GM21619 (cell line): ENCODE results near the gene ZNF625.

ENCODE experiments used
- ATAC-seq: cut with Tn5 transposase; IDR thresholded peaks from one replicate; pipeline ENCODE4 v1.9.1; 2021; ENCODE audit not compliant: unreplicated experiment

The ZNF625 gene

GRCh38 chr19:12156223-12157058 lies at the start of gene ZNF625:
ZNF625 (minus strand) TSS chr19:12156734; CDS start chr19:12156558, 176 bp downstream.
- peak; percentile 78 for ATAC-seq

- no peak for ATAC-seq
Observed at GRCh38 chr19:12205296-12205695, 48.8 kb upstream of the ZNF625 start.

DNA sequence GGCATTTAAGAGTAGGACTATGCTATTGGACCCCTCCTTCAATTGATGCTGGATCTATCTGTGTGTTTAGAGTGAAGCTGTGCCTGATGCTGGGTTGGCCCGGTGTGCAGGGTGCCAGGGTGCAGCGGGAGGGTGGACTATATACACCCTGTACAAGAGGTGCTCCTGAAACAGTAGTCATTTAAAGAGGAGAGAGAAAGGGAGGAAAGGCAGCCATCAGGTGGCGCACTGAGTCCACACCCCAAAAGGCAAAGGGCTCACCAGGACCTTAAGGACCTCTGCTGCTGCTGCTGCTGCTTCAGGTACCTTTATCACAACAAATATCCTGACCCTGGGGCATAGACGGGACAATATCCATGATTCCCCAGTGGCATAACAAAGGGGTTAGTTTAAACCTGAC lies 45.7 kb upstream of the ZNF625 start:
- no peak for ATAC-seq

GRCh38 chr19:12199757-12200419 lies 43.4 kb upstream of the ZNF625 start:
- no peak for ATAC-seq

DNA sequence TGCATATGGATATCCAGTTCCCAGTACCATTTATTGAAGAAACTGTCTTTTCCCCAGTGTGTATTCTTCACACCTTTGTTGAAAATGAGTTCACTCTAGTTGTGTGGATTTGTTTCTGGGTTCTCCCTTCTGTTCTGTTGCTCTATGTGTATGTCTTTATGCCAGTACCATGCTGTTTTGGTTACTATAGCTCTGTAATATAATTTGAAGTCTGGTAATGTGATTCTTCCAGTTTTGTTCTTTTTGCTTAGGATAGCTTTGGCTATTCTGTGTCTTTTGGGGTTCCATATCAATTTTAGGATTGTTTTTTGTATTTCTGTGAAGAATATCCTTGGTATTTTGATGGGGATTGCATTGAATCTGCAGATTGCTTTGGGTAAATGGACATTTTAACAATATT lies 41.6 kb upstream of the ZNF625 start:
- ATAC-seq = no peak

DNA sequence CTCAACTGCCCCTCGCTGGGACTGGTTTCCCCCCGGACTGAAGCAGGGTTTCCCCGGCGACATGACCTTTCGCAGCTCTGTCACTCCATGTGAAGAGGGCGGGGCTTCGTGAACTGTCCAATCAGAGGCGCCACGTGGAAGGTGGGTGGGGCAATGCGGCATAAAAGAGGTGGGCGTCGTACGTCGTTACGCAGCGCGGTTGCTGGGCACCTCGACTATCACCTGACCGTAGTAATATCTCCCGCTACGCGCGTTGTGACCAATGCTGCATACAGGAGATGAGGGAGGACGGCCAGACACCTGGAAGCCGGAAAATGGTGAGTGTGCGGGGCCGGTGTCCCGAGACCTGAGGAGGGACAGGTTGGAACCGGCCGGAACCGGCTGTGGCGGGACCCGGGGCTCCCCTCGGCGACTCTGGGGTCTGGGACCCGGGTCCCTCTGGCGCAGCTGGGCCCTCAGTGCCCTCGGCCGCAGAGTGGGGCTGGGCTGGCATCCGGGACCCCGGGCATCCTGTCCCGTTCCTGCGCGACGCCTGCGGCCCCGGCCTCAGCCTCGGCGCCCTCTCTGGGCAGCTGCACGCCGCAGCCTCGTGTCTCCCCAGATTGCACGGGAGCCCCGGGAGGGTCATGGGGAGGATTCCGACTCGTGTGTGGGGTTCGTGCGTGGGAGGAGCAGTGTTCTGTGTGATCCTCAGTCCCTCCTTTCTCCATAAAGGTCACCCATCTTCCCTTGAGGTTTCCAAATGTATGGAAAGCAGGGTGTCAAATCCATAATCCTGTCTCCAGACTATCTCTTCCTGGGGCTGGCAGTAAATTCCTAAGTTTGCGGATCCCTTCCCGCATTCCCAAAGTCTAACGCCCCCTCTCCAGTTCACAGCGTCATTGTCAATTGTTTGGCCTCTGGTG lies 38.5 kb upstream of the ZNF625 start:
- ATAC-seq = no peak

DNA sequence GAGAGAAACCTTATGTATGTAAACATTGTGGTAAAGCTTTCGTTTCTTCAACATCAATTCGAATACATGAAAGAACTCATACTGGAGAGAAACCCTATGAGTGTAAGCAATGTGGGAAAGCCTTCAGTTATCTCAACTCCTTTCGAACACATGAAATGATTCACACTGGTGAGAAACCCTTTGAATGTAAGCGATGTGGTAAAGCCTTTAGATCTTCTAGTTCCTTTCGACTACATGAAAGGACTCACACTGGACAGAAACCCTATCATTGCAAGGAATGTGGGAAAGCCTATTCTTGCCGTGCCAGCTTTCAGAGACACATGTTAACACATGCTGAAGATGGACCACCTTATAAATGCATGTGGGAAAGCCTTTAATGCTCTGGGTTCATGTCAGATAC lies 31.1 kb upstream of the ZNF625 start:
- ATAC-seq = no peak

- no peak for ATAC-seq
Observed at GRCh38 chr19:12180377-12180776, 23.8 kb upstream of the ZNF625 start.

- ATAC-seq = no peak
Observed at GRCh38 chr19:12166626-12167025, 10.1 kb upstream of the ZNF625 start.

GRCh38 chr19:12163826-12164225 lies 7.3 kb upstream of the ZNF625 start:
- ATAC-seq = no peak

DNA sequence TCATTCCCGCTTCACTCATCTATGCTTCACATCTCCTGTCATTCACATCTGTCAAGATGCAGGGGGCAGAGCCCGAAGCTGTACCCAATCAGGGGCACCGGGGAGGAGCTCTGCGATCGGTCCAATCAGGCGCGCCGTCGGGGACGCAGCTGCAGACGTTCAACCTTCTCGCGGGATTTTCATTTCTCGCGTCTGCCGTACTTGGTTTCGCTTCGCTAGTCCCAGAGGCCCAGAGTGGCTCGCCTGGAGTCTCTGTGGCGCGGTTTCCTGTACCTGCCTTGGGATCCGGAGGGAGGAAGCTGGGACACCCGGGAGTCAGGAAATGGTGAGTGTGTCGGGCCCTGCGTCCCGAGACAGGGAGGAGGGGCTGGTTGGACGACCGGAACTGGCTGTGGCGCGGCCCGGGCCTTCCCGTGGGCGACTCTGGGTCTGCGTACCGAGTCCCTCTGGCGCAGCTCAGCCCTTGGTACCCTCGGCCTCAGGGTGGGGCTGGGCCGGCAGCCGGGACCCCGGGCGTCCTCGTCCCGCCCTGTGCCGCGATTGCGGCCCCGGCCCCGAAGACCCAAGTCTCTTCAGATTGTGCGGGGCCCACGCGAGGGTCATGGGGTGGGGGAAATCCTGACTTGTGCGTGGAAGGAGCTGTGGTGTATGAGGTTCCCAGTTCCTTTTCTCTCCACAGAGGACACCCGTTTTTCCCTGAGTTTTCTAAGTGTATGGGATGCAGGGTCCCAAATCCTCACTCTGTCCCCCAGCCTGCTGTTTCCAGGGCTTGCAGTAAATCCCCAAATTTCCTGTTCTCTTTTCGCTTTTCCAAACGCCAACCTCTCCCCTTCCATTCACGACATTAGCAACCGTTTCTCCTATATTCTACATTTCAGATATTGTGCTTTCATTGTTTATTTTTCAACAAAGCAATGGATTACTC lies 6.6 kb upstream of the ZNF625 start, which contains the start of gene ZNF136:
ZNF136 (plus strand) TSS at position 215 of the 925 bp plus-strand sequence; CDS start at position 323, 108 bp downstream.
- ATAC-seq = peak; percentile 94

DNA sequence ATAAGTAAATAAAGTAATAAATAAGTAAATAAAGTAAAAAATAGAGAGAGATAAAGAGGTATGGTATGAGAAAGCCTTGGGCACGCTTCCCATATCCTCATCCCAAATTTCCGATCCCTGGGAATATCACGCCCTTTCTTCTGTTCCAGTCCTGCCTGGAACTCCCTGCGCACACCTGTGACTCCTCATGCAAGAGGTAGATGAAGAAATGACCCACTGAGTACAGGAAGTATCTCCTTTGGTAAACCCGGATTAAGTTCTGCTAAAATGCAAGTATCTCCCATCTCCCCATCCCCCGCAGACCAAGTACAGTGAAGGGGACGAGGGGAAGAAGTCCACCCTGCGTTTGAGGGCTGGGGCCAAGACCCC lies 6.0 kb upstream of the ZNF625 start:
- ATAC-seq = no peak

DNA sequence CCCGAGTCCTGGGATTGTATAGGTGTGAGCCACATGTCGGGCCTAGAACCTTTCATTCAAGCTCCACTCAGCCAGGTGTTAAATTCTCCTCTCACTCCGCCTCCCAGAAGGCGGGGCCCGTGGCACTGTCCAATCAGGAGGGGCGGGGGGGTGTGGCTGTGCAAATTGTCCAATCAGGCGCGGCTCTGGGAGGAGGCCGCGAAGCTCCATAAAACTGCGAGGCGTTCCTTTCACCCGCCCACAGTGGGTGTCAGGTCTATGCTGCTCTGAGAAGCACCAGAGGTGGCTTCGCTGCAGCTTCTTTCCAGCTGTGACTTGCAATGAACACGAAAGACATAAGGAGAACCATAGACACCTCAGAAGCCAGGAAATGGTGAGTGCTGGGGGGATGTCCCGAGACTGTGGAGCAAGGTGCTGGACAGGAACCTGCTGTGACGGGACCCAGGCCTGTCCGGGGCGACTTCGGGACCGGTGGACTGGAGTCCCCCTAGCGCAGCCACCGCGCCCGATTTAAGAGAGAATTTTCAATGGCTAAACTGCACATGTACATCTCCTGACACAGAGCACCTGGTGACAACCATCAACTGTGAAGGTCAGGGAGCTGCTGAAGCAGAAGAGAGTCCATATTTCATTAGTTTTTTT lies 3.4 kb upstream of the ZNF625 start:
- no peak for ATAC-seq

DNA sequence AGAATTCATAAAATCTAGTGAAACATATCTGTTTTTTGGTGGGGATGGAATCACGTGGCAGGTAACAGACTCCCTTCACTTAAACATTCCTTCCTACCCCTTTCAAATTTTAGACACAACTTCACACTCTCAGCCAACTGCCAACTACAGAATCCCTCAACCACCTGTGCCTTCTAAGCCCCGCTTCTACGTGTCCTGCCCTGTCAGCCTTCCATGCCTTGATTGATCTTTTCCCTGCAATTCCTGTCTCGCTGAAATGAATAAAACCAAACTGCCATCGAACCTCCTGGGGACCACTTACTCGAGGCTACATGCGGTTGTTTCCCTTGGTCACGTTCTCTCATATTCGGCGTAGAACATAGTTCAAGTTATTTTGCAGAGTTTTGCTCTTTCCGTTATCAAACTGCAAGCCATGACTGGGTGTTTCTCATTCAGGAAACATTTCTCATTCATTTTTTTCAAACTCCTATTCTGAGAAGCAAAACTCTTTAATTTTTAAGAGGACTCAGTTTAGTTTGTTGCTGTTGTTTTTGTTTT lies 1.1 kb downstream of the ZNF625 start:
- ATAC-seq = no peak

GRCh38 chr19:12145348-12145747 lies 11.2 kb downstream of the ZNF625 start:
- ATAC-seq = no peak

GRCh38 chr19:12141405-12141736 lies 15.2 kb downstream of the ZNF625 start:
- ATAC-seq = no peak

- peak; percentile 46 for ATAC-seq
Observed at GRCh38 chr19:12140545-12141404, 15.8 kb downstream of the ZNF625 start.

DNA sequence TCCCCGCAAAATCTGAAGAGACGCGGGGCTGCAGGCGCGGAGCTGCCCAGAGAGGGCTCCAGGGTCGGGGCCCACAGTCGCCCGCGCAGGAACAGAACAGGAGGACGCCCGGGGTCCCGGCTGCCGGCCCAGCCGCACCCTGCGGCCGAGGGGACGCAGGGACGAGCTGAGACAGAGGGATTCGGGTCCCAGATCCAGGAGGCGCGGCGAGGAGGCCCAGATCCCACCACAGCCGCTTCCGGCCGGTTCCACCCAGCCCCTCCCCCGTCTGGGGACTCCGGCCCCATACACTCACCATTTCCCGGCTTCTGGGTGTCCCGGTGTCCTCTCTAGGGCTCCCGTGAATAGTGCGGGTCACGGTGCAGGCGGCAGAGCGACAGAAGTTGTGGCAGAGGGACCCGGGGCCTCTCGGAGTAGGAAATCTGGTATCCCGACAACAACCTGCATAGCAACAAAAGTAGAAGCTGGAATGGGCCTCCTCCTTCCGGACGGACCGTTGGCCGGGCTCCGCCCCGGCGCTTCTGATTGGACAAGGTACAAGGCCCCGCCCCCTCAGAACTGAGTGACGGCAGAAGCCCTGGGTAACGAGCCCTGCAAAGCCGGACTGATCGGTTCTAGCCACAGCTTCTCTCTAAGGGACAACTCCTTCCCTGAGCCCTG lies 16.5 kb downstream of the ZNF625 start, which contains the start of gene ZNF20:
ZNF20 (minus strand) TSS at position 466 of the 660 bp plus-strand sequence; CDS start at position 298, 168 bp downstream.
- ATAC-seq = peak; percentile 82
